GM19395 (cell line): ENCODE measurements around the gene SYTL5.

Experiments used
- ATAC-seq: cut with Tn5 transposase; IDR thresholded peaks from one replicate; pipeline ENCODE4 v1.9.1; 2021; ENCODE audit warnings: mild to moderate bottlenecking, moderate library complexity; ENCODE audit not compliant: unreplicated experiment

Gene SYTL5

GRCh38 chrX:38018766-38019425 is 12.5 kb downstream of the SYTL5 start:
- no peak for ATAC-seq

GRCh38 chrX:38028300-38028699 is 21.9 kb downstream of the SYTL5 start:
- ATAC-seq = no peak

DNA sequence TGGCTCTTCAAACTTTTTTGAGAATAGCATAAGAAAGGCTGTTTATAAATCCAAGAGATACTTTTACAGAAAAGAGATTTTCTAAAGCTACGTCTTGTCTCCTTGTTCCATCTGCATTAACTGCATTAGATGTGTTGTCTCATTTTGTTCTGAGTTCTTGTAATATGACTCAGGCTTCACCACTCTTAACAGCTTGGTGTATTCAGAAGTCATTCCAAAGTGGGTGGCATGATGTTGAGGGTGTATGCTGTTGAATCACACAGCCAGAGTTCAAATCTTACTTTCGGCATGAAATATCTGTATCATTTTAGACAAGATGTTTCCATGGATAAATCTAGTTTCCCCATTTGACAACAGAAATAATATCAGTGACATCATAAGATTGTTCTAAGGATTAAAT is 30.1 kb downstream of the SYTL5 start:
- ATAC-seq = no peak

- no peak for ATAC-seq
These were observed 32.1 kb downstream of the SYTL5 start for GRCh38 chrX:38038501-38038900.

GRCh38 chrX:38041237-38041636 is 34.9 kb downstream of the SYTL5 start:
- ATAC-seq = no peak

GRCh38 chrX:38044701-38045100 is 38.3 kb downstream of the SYTL5 start:
- no peak for ATAC-seq

DNA sequence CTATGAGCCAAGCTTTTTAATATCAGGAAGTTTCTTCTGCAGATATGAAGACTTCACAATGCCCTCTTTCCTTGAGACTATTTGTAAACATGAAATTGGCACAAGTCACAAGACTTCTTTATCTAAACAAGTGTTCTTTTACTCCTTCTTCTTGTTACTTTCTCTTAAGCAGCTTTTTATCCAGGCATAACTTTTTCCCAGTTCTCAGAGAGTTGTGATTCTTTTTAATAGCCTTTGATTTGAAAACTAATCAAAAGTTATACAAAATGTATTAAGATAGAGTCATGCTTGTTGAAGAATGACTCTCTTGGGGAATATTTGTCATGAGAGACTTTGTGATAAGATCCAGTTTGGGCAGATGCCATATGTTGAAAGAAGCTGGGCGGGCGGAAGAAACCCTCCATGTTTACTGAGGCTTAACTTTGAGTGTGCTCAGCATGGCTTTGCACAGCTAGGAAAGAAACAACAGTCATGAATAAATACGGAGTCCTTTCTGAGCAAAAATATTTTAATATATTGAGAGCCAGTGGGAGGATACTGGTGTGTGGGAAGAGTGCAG is 39.3 kb downstream of the SYTL5 start:
- ATAC-seq = no peak

DNA sequence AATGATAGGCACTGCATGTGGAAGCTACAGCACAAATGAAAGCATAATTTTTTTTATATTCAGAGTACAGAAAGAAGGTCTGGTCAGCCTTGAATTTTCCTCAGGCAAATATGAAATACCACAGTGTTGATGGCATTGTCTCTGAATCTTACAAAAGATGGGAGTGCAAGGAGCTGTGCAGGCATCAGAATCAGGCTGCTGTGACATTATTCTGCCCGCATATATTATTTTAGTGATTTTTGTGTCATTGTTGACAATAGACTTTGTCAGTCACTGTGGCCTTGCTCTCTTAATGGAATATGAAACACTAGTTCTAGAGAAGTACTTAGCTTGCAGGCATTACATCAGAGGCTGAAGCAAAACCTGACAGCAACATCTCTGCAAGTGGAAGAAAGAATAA is 42.5 kb downstream of the SYTL5 start:
- no peak for ATAC-seq

DNA sequence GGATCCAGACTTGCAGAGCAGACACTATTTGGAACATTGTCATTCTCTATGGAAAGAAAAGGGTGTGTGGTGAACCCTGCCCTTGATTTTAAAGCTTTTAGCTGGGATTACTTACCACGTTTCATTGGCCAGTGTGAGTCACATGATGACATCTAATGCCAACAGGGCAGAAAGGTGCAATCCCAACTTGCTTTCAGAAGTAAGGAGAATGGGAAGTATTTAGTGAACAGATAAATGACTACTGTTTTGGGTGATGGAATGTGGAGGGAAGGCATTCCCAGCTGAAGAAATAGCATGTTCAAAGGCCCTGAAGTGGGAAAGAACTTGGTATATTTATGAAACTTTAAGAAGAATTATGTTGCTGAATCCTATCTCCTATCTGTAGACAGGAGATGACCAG is 44.5 kb downstream of the SYTL5 start:
- ATAC-seq = no peak

- no peak for ATAC-seq
These were observed 45.7 kb downstream of the SYTL5 start for GRCh38 chrX:38052096-38052495.

DNA sequence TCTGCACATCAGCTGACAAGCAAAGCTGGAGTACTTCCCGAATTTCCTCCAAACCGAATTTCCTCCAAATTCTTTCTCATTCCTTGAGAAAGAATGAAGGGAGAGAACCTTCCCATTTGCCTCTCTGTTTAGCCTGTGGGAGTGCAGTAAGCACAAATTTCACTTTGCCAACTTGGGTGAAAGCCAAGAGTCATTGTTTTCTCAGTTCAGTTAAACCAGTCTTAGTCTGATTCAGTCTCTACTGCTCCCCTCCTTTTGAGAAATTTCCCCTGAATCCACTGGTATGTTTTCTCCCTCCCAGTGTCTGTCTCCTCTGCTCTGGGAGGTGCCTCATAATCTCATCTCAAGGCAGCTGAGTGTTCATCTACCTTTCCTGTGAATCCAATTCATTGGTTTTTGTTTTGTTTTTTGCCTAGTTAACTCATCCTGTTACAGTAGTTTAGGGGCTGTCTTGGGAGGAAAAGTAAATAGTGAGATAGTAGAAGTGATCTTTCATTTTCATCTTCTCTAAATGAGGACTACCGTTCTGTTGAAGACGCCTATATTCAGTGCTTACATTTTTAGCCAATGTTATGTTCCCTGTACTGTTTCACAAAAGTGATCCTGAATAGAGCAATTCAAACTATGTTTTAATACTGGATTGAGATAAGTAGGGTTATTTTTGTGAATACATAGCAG is 49.0 kb downstream of the SYTL5 start:
- ATAC-seq = no peak

GRCh38 chrX:38060331-38060878 is 54.1 kb downstream of the SYTL5 start:
- no peak for ATAC-seq

- no peak for ATAC-seq
These were observed 55.0 kb downstream of the SYTL5 start for GRCh38 chrX:38061335-38061734.

DNA sequence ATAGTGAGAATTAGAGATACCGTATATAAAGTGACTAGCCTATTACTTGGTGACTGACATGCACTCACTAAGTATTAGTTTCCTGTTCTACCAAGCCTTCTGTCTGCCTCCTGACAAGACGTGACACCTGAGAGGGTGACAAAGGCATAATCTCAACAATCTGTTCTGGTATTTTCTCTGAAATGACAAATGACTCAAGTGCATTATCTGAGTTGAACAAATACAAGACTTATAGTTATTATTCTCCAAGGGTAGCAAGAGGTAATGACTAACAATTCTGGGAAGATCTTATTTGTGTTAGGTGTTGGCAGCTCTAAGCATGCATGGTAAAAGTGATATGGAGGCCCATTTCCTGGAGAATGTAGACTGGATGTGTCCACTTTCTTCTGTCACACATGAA is 60.6 kb downstream of the SYTL5 start:
- no peak for ATAC-seq

- no peak for ATAC-seq
These were observed 62.9 kb downstream of the SYTL5 start for GRCh38 chrX:38069273-38069672.

- no peak for ATAC-seq
These were observed 63.6 kb downstream of the SYTL5 start for GRCh38 chrX:38069991-38070390.

GRCh38 chrX:38079463-38079862 is 73.1 kb downstream of the SYTL5 start:
- ATAC-seq = no peak

DNA sequence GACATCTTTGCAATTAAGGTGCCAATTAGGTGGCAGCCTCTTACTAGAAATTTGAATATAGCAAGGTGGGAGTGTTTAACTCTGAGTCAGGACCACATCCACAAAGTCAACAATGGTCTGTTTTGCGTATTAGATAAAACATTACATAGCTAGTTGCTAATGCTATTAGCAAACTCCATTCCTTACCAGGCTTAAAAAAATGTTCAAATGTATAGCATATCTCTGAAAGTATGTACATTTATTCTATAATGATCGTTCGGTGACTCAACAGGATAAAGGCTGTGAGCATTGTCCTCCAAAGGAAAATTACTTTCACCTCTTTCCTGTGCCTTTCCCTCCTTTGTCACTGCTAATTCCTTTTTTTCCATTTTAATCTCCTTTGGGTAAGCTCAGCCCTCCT is 74.5 kb downstream of the SYTL5 start:
- ATAC-seq = no peak

DNA sequence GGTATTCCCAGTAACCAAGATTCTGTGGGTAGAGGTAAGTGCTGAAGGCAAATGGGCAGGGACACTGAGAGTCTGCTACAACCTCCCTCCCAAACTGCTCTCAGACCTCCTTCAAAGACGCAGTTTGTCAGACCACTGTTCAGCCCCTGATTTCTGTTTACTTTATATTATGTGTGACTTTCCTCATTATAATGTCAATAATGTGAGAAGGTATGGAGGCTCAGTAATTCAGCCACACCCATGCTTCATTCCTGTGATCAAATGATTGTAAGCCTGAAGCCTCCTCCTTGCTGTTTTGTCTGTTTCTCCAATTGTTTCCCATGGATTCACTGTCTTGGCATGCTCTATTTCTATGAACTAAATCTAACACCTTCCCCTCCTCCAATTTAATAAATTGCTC is 75.6 kb downstream of the SYTL5 start:
- ATAC-seq = no peak

DNA sequence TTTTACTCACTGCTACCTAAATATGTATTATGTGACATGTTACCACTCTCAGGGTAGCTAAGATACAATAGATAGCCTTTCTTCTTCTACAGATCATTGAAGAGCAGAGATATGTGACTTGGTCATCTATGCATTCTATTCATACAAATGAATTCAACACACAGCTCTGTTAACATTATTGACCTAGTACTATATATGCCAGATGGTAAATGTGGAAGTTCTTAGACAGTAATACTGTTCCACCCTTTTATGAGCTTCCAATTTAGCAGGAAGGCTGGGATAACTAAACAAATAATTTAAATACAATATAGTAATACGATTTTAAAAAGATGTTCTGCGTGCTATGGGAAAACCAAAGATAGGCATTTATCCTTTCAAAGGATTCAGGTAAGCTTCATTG is 76.0 kb downstream of the SYTL5 start:
- ATAC-seq = no peak

DNA sequence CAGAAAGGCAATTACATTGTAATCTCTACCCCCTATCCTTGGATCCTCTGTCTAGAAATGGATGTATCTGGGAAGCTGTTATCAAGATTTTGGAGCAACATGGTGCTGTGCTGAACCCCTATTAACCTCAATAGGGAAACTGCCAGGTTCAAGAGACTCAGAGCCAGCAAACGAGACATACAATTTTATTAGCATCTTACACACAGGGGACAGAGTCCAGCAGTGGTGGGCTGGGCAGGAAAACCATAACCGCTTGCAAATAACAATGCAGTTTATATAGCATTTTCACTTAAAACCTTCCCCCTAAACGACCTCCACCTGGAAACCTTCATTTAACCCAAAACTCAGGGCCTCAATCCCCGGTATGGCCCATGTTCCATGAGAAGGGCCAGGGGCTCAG is 79.5 kb downstream of the SYTL5 start:
- no peak for ATAC-seq
